Measurements from ENCODE around the gene UNC119. TPM values are rescaled to one million over a fixed set of nuclear protein-coding genes. Genes with fewer than 3 reads are reported as not detected.

UNC119 gene
- polyA plus RNA-seq, 1 donor from 2014 or later, result 218 TPM

DNA sequence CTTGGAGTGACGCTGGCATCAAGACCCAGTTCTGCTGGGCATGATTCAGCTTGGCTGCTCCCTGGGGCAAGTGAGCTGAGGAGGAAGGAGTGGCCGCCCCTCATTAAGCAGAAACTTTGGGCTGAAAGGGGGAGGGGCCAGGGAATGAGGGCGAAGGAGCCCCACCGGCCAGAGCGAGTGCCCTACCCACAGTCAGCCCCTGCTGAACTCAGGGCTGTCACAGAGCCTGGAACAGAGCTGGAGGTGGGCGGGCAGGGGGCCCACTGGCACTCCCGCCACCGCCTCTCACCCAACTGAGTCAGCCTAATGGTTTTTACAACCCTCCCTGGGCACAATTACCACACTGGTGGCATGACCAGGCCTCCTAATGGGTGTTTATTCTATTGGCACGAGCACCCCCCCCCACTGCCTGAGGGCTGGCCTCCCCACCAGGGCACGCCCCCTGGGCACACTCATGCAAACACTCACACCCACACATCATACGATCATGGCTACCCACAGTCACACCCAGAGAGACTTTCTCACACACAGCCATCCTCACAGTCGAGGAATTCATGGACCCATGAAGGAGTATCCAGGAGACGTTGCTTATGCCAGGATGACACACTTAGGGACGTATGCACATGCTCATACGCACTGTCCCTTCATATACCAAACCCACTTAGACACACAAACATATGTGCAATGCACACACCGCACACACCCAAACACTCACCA, 19.2 kb downstream of the UNC119 start:
- no peak for TF ChIP-seq TAF1 (IDR thresholded peaks at IDR 0.05; ENCODE audit: low read depth)
- TF ChIP-seq, protein P1, sequence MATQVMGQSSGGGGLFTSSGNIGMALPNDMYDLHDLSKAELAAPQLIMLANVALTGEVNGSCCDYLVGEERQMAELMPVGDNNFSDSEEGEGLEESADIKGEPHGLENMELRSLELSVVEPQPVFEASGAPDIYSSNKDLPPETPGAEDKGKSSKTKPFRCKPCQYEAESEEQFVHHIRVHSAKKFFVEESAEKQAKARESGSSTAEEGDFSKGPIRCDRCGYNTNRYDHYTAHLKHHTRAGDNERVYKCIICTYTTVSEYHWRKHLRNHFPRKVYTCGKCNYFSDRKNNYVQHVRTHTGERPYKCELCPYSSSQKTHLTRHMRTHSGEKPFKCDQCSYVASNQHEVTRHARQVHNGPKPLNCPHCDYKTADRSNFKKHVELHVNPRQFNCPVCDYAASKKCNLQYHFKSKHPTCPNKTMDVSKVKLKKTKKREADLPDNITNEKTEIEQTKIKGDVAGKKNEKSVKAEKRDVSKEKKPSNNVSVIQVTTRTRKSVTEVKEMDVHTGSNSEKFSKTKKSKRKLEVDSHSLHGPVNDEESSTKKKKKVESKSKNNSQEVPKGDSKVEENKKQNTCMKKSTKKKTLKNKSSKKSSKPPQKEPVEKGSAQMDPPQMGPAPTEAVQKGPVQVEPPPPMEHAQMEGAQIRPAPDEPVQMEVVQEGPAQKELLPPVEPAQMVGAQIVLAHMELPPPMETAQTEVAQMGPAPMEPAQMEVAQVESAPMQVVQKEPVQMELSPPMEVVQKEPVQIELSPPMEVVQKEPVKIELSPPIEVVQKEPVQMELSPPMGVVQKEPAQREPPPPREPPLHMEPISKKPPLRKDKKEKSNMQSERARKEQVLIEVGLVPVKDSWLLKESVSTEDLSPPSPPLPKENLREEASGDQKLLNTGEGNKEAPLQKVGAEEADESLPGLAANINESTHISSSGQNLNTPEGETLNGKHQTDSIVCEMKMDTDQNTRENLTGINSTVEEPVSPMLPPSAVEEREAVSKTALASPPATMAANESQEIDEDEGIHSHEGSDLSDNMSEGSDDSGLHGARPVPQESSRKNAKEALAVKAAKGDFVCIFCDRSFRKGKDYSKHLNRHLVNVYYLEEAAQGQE (IDR thresholded peaks at IDR 0.05; ENCODE audit: borderline replicate concordance), result no peak
- no peak for TF ChIP-seq EZH2 (IDR thresholded peaks at IDR 0.05; ENCODE audit: borderline replicate concordance, insufficient read depth, low read length, poor library complexity, severe bottlenecking)
- TF ChIP-seq POLR2AphosphoS5 (IDR thresholded peaks at IDR 0.05), result no peak
- no peak for TF ChIP-seq RAD21 (conservative IDR thresholded peaks at IDR 0.05)
- no peak for TF ChIP-seq EP300 (conservative IDR thresholded peaks at IDR 0.05; ENCODE audit: poor library complexity, severe bottlenecking)
- TF ChIP-seq MXI1 (conservative IDR thresholded peaks at IDR 0.05; ENCODE audit: poor library complexity, severe bottlenecking), result no peak
- TF ChIP-seq CTCF (IDR thresholded peaks at IDR 0.05; ENCODE audit: poor library complexity, severe bottlenecking), result no peak
- no peak for TF ChIP-seq SMC3 (conservative IDR thresholded peaks at IDR 0.05; ENCODE audit: poor library complexity)
- Histone ChIP-seq H3K9ac (ENCODE audit: low read length) (no peak overlapping the region), H3K27me3 (ENCODE audit: insufficient read depth, low read depth, low read length) (no peaks in the 10 kb centered on the region), H3F3A (ENCODE audit: insufficient read depth, low read length, poor library complexity, severe bottlenecking) (no peaks in the 10 kb centered on the region), H3K4me3 (ENCODE audit: low read length) (no peak overlapping the region), H3K36me3 (ENCODE audit: insufficient read depth, low read length) (no peaks in the 10 kb centered on the region), H3K9me2 (ENCODE audit: insufficient read depth, low read length) (no peaks in the 10 kb centered on the region), H2AFZ (ENCODE audit: low read depth, low read length) (no peak overlapping the region), H3K9me3 (ENCODE audit: low read length) (no peaks in the 10 kb centered on the region), H3K79me2 (replicated peaks; ENCODE audit: insufficient read depth, low read length) (no peaks in the 10 kb centered on the region), H4K20me1 (ENCODE audit: insufficient read depth) (no peaks in the 10 kb centered on the region), H3K27ac (ENCODE audit: low read length) (no peak overlapping the region), H3K4me2 (ENCODE audit: low read length) (no peak overlapping the region)

DNA sequence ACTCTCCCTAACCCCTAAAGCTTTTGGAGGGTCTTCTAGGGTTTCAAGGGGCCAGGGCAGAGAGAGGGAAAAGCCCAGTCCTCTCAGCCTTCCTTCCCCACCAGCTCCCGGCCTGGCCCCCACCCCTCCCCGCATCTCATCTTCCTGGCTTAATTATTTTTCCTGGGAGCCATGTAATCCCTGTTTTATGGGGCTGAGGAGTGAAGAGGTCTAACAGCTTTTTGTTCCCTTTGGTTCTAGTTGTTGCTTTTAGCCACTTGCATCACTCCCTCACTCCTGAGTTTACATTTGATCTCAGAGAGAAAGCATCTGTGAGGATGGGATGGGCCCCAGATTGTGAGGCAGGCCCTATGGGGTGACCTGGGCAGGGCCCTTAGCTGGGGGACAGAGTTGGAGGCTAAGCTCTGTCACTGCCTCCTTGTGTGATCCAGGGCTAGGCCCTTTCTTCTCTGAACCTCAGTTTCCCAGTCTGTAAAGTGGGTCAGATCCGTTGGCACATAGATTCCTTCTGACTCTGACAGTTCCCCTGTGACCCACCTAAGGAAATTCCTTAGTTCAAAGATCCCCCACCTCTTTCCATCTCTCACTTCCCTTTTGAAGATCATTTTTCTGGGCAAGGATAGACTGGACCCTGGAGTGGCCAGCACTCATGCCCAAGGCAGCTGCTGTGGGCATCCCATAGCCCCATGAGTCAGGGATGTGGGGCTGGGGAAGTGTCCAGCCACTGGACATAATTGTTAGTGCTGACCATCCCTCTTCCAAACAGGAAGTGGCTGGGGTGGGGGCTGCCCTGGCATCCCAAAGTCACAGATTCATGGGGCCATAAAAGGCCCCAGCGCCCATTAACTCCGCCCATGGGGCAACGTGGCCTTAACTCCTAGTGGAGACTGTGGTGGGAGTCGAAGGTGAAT, 20.1 kb downstream of the UNC119 start:
- no peak overlapping the region for H3K4me2 ChIP-seq (ENCODE audit: low read length)
- no peak overlapping the region for H3K9ac ChIP-seq (ENCODE audit: low read length)
- no peaks in the 10 kb centered on the region for H3K79me2 ChIP-seq (replicated peaks; ENCODE audit: insufficient read depth, low read length)
- no peak overlapping the region for H3K27ac ChIP-seq (ENCODE audit: low read length)
- no peaks in the 10 kb centered on the region for H3K36me3 ChIP-seq (ENCODE audit: insufficient read depth, low read length)
- no peaks in the 10 kb centered on the region for H4K20me1 ChIP-seq (ENCODE audit: insufficient read depth)
- H2AFZ ChIP-seq (ENCODE audit: low read depth, low read length), result no peak overlapping the region
- no peaks in the 10 kb centered on the region for H3K9me2 ChIP-seq (ENCODE audit: insufficient read depth, low read length)
- H3F3A ChIP-seq (ENCODE audit: insufficient read depth, low read length, poor library complexity, severe bottlenecking), result no peaks in the 10 kb centered on the region
- no peaks in the 10 kb centered on the region for H3K27me3 ChIP-seq (ENCODE audit: insufficient read depth, low read depth, low read length)
- H3K4me3 ChIP-seq (ENCODE audit: low read length), result no peak overlapping the region
- TF ChIP-seq TAF1 (IDR thresholded peaks at IDR 0.05; ENCODE audit: low read depth) (no peak), EP300 (conservative IDR thresholded peaks at IDR 0.05; ENCODE audit: poor library complexity, severe bottlenecking) (no peak), MXI1 (conservative IDR thresholded peaks at IDR 0.05; ENCODE audit: poor library complexity, severe bottlenecking) (no peak), SMC3 (conservative IDR thresholded peaks at IDR 0.05; ENCODE audit: poor library complexity) (no peak), CTCF (IDR thresholded peaks at IDR 0.05; ENCODE audit: poor library complexity, severe bottlenecking) (no peak), RAD21 (conservative IDR thresholded peaks at IDR 0.05) (no peak), EZH2 (IDR thresholded peaks at IDR 0.05; ENCODE audit: borderline replicate concordance, insufficient read depth, low read length, poor library complexity, severe bottlenecking) (no peak), POLR2AphosphoS5 (IDR thresholded peaks at IDR 0.05) (no peak)
- TF ChIP-seq, protein P1 (IDR thresholded peaks at IDR 0.05; ENCODE audit: borderline replicate concordance), result no peak
- no peaks in the 10 kb centered on the region for H3K9me3 ChIP-seq (ENCODE audit: low read length)

Data from neural cell (in vitro differentiated cells).